HCT116 (cell line): ENCODE results near the gene PCLO.

Experiments
- EZH2 ChIP-seq: fragments of 200-600 bp; sonication (generic); IDR thresholded peaks from 2 replicates; pipeline ENCODE4 v1.6.1; 2017; ENCODE audit warnings: antibody characterized with exemption, mixed run types
- EZH2phosphoT487 ChIP-seq: fragments of 200-600 bp; IDR thresholded peaks from 2 replicates; pipeline ENCODE4 v1.6.1; 2018; ENCODE audit warnings: antibody characterized with exemption, borderline replicate concordance
- POLR2AphosphoS5 ChIP-seq: IDR thresholded peaks from 2 replicates; pipeline ENCODE4 v1.6.1; 2011; ENCODE audit warnings: mild to moderate bottlenecking, low read depth, low read length, moderate library complexity
- RAD21 ChIP-seq: IDR thresholded peaks from 2 replicates; pipeline ENCODE4 v1.6.1; 2012; ENCODE audit warnings: low read depth, mild to moderate bottlenecking
- ZFX ChIP-seq: fragments of 450-650 bp; IDR thresholded peaks from 2 replicates; pipeline ENCODE4 v1.6.1; 2017
- TF ChIP-seq, protein P1 (sequence below), 3 experiments: fragments of 200-600 bp in 1 of 3; sonication (generic) in 1 of 3; IDR thresholded peaks in 2 of 3; conservative IDR thresholded peaks in 1 of 3; 2 replicates each; pipeline ENCODE4 v1.5.1; 2012 to 2017; ENCODE audit warnings: low read depth in 2 of 3, low read length in 2 of 3, antibody characterized with exemption in 1 of 3, borderline replicate concordance in 1 of 3, control low read depth in 1 of 3, mild to moderate bottlenecking in 1 of 3, mixed read lengths in 1 of 3, mixed run types in 1 of 3, moderate library complexity in 1 of 3; ENCODE audit not compliant: insufficient read depth in 1 of 3
- TF ChIP-seq, protein P2 (sequence below): IDR thresholded peaks from 2 replicates; pipeline ENCODE4 v1.6.1; 2011; ENCODE audit warnings: mild to moderate bottlenecking, low read length, moderate library complexity; ENCODE audit not compliant: insufficient replicate concordance; ENCODE audit errors: extremely low read depth

DNA sequence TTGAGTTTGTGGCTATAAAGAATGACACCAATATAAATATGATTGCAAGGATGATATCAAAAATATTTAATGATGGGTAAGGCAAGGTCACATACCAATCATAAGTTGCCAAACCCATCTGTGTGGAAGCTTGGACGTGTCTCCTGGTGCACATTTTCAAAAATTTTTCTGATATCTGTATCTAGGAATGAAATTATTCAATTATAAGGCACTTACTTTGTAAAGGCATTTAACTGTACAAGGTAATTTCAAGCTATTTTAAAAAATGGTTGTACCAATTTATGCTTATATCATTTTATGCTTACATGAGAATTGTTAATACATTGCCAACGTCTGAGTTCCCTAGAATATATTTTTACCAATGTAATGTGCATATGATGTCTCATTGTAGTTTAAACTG, 412.7 kb downstream of the PCLO start:
- TF ChIP-seq POLR2AphosphoS5 (no peak), EZH2 (no peak), ZFX (no peak), RAD21 (no peak), EZH2phosphoT487 (no peak)
- TF ChIP-seq, protein P1, sequence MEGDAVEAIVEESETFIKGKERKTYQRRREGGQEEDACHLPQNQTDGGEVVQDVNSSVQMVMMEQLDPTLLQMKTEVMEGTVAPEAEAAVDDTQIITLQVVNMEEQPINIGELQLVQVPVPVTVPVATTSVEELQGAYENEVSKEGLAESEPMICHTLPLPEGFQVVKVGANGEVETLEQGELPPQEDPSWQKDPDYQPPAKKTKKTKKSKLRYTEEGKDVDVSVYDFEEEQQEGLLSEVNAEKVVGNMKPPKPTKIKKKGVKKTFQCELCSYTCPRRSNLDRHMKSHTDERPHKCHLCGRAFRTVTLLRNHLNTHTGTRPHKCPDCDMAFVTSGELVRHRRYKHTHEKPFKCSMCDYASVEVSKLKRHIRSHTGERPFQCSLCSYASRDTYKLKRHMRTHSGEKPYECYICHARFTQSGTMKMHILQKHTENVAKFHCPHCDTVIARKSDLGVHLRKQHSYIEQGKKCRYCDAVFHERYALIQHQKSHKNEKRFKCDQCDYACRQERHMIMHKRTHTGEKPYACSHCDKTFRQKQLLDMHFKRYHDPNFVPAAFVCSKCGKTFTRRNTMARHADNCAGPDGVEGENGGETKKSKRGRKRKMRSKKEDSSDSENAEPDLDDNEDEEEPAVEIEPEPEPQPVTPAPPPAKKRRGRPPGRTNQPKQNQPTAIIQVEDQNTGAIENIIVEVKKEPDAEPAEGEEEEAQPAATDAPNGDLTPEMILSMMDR (IDR thresholded peaks at IDR 0.05 in 2 of 3, conservative IDR thresholded peaks at IDR 0.05 in 1 of 3; ENCODE audit: borderline replicate concordance in 1 of 3, insufficient read depth in 1 of 3, low read depth in 2 of 3, low read length in 2 of 3), result no peak
- TF ChIP-seq, protein P2, sequence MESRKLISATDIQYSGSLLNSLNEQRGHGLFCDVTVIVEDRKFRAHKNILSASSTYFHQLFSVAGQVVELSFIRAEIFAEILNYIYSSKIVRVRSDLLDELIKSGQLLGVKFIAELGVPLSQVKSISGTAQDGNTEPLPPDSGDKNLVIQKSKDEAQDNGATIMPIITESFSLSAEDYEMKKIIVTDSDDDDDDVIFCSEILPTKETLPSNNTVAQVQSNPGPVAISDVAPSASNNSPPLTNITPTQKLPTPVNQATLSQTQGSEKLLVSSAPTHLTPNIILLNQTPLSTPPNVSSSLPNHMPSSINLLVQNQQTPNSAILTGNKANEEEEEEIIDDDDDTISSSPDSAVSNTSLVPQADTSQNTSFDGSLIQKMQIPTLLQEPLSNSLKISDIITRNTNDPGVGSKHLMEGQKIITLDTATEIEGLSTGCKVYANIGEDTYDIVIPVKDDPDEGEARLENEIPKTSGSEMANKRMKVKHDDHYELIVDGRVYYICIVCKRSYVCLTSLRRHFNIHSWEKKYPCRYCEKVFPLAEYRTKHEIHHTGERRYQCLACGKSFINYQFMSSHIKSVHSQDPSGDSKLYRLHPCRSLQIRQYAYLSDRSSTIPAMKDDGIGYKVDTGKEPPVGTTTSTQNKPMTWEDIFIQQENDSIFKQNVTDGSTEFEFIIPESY, result no peak
